Ishikawa (cell line): ENCODE data around the gene EPHB1.

Source experiments
- CEBPB ChIP-seq: IDR thresholded peaks from 2 replicates; pipeline ENCODE4 v1.6.1; 2012
- CREB1 ChIP-seq: IDR thresholded peaks from 2 replicates; pipeline ENCODE4 v1.6.1; 2012; ENCODE audit warnings: low read depth
- EGR1 ChIP-seq: IDR thresholded peaks from 2 replicates; pipeline ENCODE4 v1.6.1; 2012
- EP300 ChIP-seq: IDR thresholded peaks from 2 replicates; pipeline ENCODE4 v1.6.1; 2012; ENCODE audit warnings: borderline replicate concordance
- FOXM1 ChIP-seq: IDR thresholded peaks from 2 replicates; pipeline ENCODE4 v1.6.1; 2012; ENCODE audit warnings: low read depth, borderline replicate concordance
- NFIC ChIP-seq: IDR thresholded peaks from 2 replicates; pipeline ENCODE4 v1.6.1; 2012
- RAD21 ChIP-seq: IDR thresholded peaks from 2 replicates; pipeline ENCODE4 v1.6.1; 2012; ENCODE audit warnings: low read depth
- TAF1 ChIP-seq: IDR thresholded peaks from 2 replicates; pipeline ENCODE4 v1.6.1; 2012; ENCODE audit warnings: low read depth, mild to moderate bottlenecking
- YY1 ChIP-seq: IDR thresholded peaks from 2 replicates; pipeline ENCODE4 v1.6.1; 2012; ENCODE audit warnings: low read depth
- ZBTB7A ChIP-seq: IDR thresholded peaks from 2 replicates; pipeline ENCODE4 v1.6.1; 2012; ENCODE audit warnings: low read depth
- TF ChIP-seq, protein P1 (sequence below): IDR thresholded peaks from 2 replicates; pipeline ENCODE4 v1.6.1; 2012
- TF ChIP-seq, protein P2 (sequence below): IDR thresholded peaks from 2 replicates; pipeline ENCODE4 v1.6.1; 2012; ENCODE audit warnings: low read depth, mild to moderate bottlenecking

DNA sequence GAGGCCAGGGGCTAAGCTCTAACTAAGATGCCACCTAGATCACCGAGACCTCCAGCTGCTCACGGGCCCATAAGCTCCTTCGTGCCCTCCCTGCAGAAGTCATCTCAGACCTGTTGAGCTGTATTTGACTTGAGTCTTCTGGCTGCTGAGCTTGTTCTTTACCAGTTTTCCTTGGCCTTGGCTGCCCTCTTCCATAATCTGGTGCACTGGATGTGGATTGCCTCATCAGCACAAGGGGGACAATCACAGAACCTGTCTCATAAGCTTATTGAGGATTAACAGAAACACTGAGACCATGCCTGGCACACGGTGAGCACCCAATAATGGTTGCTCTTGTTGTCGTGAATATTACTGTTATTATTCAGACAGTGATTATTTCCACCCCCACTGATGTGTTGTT, 101.1 kb downstream of the EPHB1 start:
- TF ChIP-seq, protein P1, sequence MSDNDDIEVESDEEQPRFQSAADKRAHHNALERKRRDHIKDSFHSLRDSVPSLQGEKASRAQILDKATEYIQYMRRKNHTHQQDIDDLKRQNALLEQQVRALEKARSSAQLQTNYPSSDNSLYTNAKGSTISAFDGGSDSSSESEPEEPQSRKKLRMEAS: no peak
- no peak for TF ChIP-seq NFIC
- no peak for TF ChIP-seq EP300
- TF ChIP-seq TAF1: no peak
- TF ChIP-seq, protein P2, sequence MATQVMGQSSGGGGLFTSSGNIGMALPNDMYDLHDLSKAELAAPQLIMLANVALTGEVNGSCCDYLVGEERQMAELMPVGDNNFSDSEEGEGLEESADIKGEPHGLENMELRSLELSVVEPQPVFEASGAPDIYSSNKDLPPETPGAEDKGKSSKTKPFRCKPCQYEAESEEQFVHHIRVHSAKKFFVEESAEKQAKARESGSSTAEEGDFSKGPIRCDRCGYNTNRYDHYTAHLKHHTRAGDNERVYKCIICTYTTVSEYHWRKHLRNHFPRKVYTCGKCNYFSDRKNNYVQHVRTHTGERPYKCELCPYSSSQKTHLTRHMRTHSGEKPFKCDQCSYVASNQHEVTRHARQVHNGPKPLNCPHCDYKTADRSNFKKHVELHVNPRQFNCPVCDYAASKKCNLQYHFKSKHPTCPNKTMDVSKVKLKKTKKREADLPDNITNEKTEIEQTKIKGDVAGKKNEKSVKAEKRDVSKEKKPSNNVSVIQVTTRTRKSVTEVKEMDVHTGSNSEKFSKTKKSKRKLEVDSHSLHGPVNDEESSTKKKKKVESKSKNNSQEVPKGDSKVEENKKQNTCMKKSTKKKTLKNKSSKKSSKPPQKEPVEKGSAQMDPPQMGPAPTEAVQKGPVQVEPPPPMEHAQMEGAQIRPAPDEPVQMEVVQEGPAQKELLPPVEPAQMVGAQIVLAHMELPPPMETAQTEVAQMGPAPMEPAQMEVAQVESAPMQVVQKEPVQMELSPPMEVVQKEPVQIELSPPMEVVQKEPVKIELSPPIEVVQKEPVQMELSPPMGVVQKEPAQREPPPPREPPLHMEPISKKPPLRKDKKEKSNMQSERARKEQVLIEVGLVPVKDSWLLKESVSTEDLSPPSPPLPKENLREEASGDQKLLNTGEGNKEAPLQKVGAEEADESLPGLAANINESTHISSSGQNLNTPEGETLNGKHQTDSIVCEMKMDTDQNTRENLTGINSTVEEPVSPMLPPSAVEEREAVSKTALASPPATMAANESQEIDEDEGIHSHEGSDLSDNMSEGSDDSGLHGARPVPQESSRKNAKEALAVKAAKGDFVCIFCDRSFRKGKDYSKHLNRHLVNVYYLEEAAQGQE: no peak
- TF ChIP-seq RAD21: no peak
- no peak for TF ChIP-seq ZBTB7A
- no peak for TF ChIP-seq FOXM1
- TF ChIP-seq YY1: no peak
- TF ChIP-seq CEBPB: no peak
- TF ChIP-seq EGR1: no peak
- no peak for TF ChIP-seq CREB1
